ENCODE results near the gene CIDEB. TPM values are rescaled to one million over a fixed set of nuclear protein-coding genes. Genes with fewer than 3 reads are reported as not detected.
A peak's percentile ranks its signal among the peaks of the same experiment; 100 is the strongest.

The CIDEB gene
- total and polyA plus RNA-seq, 2 of the 13 experiments (the other 11 are each of a cell fraction or from before 2014, with no cell fraction given) = 35.8 to 110 TPM

GRCh38 chr14:24255931-24256711 is 51.7 kb downstream of the CIDEB start (continued):
- TF ChIP-seq ZNF318 (CRISPR knock-in tag; IDR thresholded peaks at IDR 0.05) (peak; percentile 91), ZNF296 (CRISPR knock-in tag; conservative IDR thresholded peaks at IDR 0.05) (no peak; the same call in 1 of the 2 replicates), ZBTB38 (CRISPR knock-in tag; IDR thresholded peaks at IDR 0.05) (peak; percentile 87; the same call in 1 of the 2 replicates), ZNF589 (CRISPR knock-in tag; conservative IDR thresholded peaks at IDR 0.05) (no peak), RXRA (CRISPR knock-in tag; IDR thresholded peaks at IDR 0.05) (peak; percentile 71), CAMTA2 (CRISPR knock-in tag; IDR thresholded peaks at IDR 0.05; ENCODE audit: borderline replicate concordance) (no peak), NR2C2 (CRISPR knock-in tag; IDR thresholded peaks at IDR 0.05; ENCODE audit: borderline replicate concordance) (peak; percentile 67; the same call in 1 of the 2 replicates), NFE2L1 (CRISPR knock-in tag; IDR thresholded peaks at IDR 0.05; ENCODE audit: borderline replicate concordance) (0 out of 2 replicates have a peak, but pooled peaks have one; percentile 49), KLF13 (CRISPR knock-in tag; IDR thresholded peaks at IDR 0.05) (0 out of 2 replicates have a peak, but pooled peaks have one; percentile 10), NR2F2 (IDR thresholded peaks at IDR 0.05; ENCODE audit: borderline replicate concordance, low read depth) (peak; percentile 86), MEIS1 (CRISPR knock-in tag; IDR thresholded peaks at IDR 0.05; ENCODE audit: borderline replicate concordance) (no peak), ZNF101 (CRISPR knock-in tag; IDR thresholded peaks at IDR 0.05; ENCODE audit: borderline replicate concordance, low read depth) (no peak), ZNF17 (CRISPR knock-in tag; IDR thresholded peaks at IDR 0.05) (no peak), ZNF501 (CRISPR knock-in tag; IDR thresholded peaks at IDR 0.05) (peak; percentile 35; the same call in 1 of the 2 replicates), RERE (CRISPR knock-in tag; IDR thresholded peaks at IDR 0.05; ENCODE audit: low read depth) (peak; percentile 45; the same call in 1 of the 2 replicates)

All from HepG2 (cell line).